K562 (cell line): Measurements from ENCODE around the gene COMTD1. TPM values are rescaled to one million over a fixed set of nuclear protein-coding genes. Genes with fewer than 3 reads are reported as not detected.

Experiments used
- CCAR2 ChIP-seq: fragments of 200-400 bp; formaldehyde crosslinking; IDR thresholded peaks from 2 replicates; pipeline ENCODE4 v1.6.1; 2017; ENCODE audit warnings: mild to moderate bottlenecking, low read depth, low read length
- ESRRB ChIP-seq: fragments of 250-450 bp; sonication (Bioruptor Pico); IDR thresholded peaks from 2 replicates; pipeline ENCODE4 v1.5.0; 2020; ENCODE audit warnings: mild to moderate bottlenecking, moderate library complexity, borderline replicate concordance
- FOXA1 ChIP-seq: fragments of 450-650 bp; IDR thresholded peaks from 2 replicates; pipeline ENCODE4 v1.6.1; 2016; ENCODE audit warnings: mild to moderate bottlenecking, borderline replicate concordance
- FOXJ2 ChIP-seq: fragments of 200-800 bp; sonication (Bioruptor generic); IDR thresholded peaks from 2 replicates; pipeline ENCODE4 v1.6.1; 2016; ENCODE audit warnings: missing genetic modification characterization, missing compliant biosample characterization
- GATAD2A ChIP-seq: fragments of 450-650 bp; IDR thresholded peaks from 2 replicates; pipeline ENCODE4 v1.6.1; 2017
- HMG20A ChIP-seq: fragments of 450-650 bp; formaldehyde crosslinking; conservative IDR thresholded peaks from 2 replicates; pipeline ENCODE4 v1.4.0; 2020; ENCODE audit warnings: mild to moderate bottlenecking, mixed read lengths
- MLLT1 ChIP-seq, 2 experiments: fragments of 450-650 bp; IDR thresholded peaks; 2 replicates each; pipeline ENCODE4 v1.6.1; 2016
- RHOXF2B ChIP-seq: fragments of 250-450 bp; sonication (Bioruptor Pico); conservative IDR thresholded peaks from 2 replicates; pipeline ENCODE4 v1.5.1; 2021
- SIN3B ChIP-seq: fragments of 450-650 bp; IDR thresholded peaks from 2 replicates; pipeline ENCODE4 v1.6.1; 2017; ENCODE audit warnings: low read depth, mild to moderate bottlenecking, moderate library complexity
- SMAD2 ChIP-seq: fragments of 150-350 bp; IDR thresholded peaks from 2 replicates; pipeline ENCODE4 v1.6.1; 2014; ENCODE audit warnings: low read depth, mild to moderate bottlenecking, low read length
- SMAD3 ChIP-seq: fragments of 450-650 bp; formaldehyde crosslinking; conservative IDR thresholded peaks from 2 replicates; pipeline ENCODE4 v1.4.0; 2020; ENCODE audit warnings: mild to moderate bottlenecking
- ZNF280B ChIP-seq: fragments of 250-450 bp; sonication (Bioruptor Pico); IDR thresholded peaks from 2 replicates; pipeline ENCODE4 v1.5.1; 2021; ENCODE audit warnings: mild to moderate bottlenecking
- ZNF347 ChIP-seq: fragments of 450-650 bp; formaldehyde crosslinking; IDR thresholded peaks from 2 replicates; pipeline ENCODE4 v1.4.0; 2020; ENCODE audit warnings: low read depth, mild to moderate bottlenecking, moderate library complexity
- polyA plus RNA-seq, 8 experiments: library from polyadenylated mRNA; depleted of rRNA in 4 of 8; stranded (reverse) in 5 of 8; unstranded in 3 of 8; fragments of >200 nt; fragmentation: Nextera tagmentation in 2 of 8; fragmentation: Illumina TruSeq in 1 of 8; extraction: Ambion mirVana in 2 of 8; extraction: Trizol in 1 of 8; gene quantifications; 2 replicates each; pipeline versions ENCODE4 v1.2.1 to v1.2.3, GENCODE V29; 2011 to 2014; ENCODE audit warnings: inconsistent platforms in 1 of 8, missing spikeins in 1 of 8
- total RNA-seq, 7 experiments: library from RNA; depleted of rRNA in 6 of 7; stranded (reverse); fragments of >200 nt in 6 of 7; fragmentation: Illumina TruSeq in 2 of 7; extraction: Trizol in 2 of 7; gene quantifications; 2 replicates each; pipeline versions ENCODE4 v1.2.1 to v1.2.3, GENCODE V29; 2011 to 2021; ENCODE audit warnings: low replicate concordance in 1 of 7
- TF ChIP-seq, protein P1 (sequence below): fragments of 250-450 bp; sonication (Bioruptor Pico); IDR thresholded peaks from 2 replicates; pipeline ENCODE4 v1.5.0; 2021; ENCODE audit warnings: mild to moderate bottlenecking, moderate library complexity

Gene COMTD1
- total and polyA plus RNA-seq, 9 of the 15 experiments (the other 6 are each of a cell fraction or from before 2014, with no cell fraction given), result 0.41 to 112 (median 13.7) TPM

GRCh38 chr10:75209921-75210281 is 25.9 kb downstream of the COMTD1 start (continued):
- no peak for TF ChIP-seq ESRRB (CRISPR knock-in tag)
- TF ChIP-seq ZNF347 (CRISPR knock-in tag), result no peak
- 0 out of 2 replicates have a peak, but pooled peaks have one; percentile 10 for TF ChIP-seq SMAD3 (CRISPR knock-in tag)
- no peak for TF ChIP-seq FOXA1
- TF ChIP-seq CCAR2, result no peak
- TF ChIP-seq GATAD2A, result no peak
- TF ChIP-seq SIN3B, result no peak
- no peak for TF ChIP-seq RHOXF2B (CRISPR knock-in tag)
- no peak for TF ChIP-seq SMAD2
- TF ChIP-seq HMG20A (CRISPR knock-in tag), result no peak
- TF ChIP-seq, protein P1, sequence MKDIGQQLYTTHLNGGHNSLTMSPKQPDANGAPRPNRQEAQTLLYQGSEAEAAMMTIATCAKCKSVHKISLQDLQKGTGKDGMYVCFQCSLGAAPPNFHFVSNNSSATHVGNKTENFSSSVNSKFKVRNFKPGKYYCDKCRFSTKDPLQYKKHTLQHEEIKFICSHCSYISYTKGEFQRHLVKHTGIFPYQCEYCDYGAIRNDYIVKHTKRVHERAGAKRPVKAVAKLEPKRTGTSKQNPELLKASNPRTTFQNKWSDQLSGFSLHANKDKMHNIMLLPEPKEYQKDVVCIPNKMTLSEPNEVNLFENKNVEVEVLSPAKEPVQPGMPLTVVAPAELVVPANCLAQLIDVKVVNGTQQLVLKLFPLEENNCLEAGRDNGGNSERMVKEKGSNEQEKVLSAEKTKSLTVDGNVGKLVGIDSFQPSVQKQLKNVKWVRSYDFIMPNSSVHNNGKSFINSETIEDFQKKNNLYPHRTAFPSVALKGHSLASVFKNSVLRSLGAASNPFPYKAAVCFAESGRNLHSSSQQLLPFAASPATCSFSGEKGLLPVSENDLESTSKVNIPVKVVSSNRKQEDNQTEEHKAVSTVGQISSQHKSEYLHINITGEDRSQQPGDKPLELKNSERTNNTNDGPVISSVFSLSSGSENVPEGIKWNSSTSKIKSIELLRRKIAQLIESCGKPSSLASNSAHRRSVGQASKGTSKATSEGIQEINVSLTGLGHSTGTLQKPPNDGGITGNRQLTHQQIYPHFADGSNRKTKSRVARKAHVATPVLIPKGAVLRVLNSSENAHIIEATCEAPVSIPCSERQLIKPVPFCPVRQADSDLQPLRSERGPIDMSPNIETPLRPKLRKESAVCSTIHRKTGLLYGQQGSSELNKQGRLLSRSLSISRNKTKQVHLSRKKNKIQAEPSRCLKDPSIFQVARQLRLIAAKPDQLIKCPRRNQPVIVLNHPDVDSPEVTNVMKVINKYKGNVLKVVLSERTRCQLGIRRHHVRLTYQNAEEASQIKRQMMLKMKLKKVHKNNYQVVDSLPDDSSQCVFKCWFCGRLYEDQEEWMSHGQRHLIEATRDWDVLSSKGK (CRISPR knock-in tag), result no peak
- no peak for TF ChIP-seq ZNF280B
- TF ChIP-seq MLLT1 (IDR thresholded peaks at IDR 0.05), result peak; percentile 20 to 45; a peak in 2 of 4 replicates
- TF ChIP-seq FOXJ2, result peak; percentile 4; the same call in 1 of the 2 replicates
